Neutrophil (primary cell): ENCODE results near the gene TESMIN.

ENCODE experiments used
- H3K27ac ChIP-seq: fragments of 200-600 bp; sonication (generic); 2 replicates; pipeline ENCODE4 v1.5.1; 2016; ENCODE audit warnings: mild to moderate bottlenecking, moderate library complexity
- H3K27me3 ChIP-seq: fragments of 200-600 bp; sonication (generic); 2 replicates; pipeline ENCODE4 v1.6.0; 2016; ENCODE audit warnings: mild to moderate bottlenecking
- H3K36me3 ChIP-seq: fragments of 200-600 bp; sonication (generic); 2 replicates; pipeline ENCODE4 v1.5.1; 2017
- H3K4me1 ChIP-seq, 2 experiments: fragments of 200-600 bp in 1 of 2; sonication (generic) in 1 of 2; 1 replicate in 1 of 2; 2 replicates in 1 of 2; pipeline versions ENCODE4 v1.5.1 to v1.6.1; 2013 to 2016; ENCODE audit warnings: low read depth in 1 of 2, low read length in 1 of 2, mild to moderate bottlenecking in 1 of 2, moderate library complexity in 1 of 2; ENCODE audit not compliant: control insufficient read depth in 1 of 2, insufficient read depth in 1 of 2
- H3K4me3 ChIP-seq, 2 experiments: fragments of 200-600 bp in 1 of 2; sonication (generic) in 1 of 2; 1 replicate in 1 of 2; 2 replicates in 1 of 2; pipeline ENCODE4 v1.5.1; 2013 to 2016; ENCODE audit warnings: low read depth in 1 of 2, low read length in 1 of 2, mild to moderate bottlenecking in 1 of 2, moderate library complexity in 1 of 2
- H3K9me3 ChIP-seq: fragments of 200-600 bp; sonication (generic); 2 replicates; pipeline ENCODE4 v1.5.1; 2016
- TF ChIP-seq, protein P1 (sequence below): fragments of 200-600 bp; sonication (generic); IDR thresholded peaks from 2 replicates; pipeline ENCODE4 v1.5.1; 2016; ENCODE audit warnings: antibody characterized with exemption

The TESMIN gene

DNA sequence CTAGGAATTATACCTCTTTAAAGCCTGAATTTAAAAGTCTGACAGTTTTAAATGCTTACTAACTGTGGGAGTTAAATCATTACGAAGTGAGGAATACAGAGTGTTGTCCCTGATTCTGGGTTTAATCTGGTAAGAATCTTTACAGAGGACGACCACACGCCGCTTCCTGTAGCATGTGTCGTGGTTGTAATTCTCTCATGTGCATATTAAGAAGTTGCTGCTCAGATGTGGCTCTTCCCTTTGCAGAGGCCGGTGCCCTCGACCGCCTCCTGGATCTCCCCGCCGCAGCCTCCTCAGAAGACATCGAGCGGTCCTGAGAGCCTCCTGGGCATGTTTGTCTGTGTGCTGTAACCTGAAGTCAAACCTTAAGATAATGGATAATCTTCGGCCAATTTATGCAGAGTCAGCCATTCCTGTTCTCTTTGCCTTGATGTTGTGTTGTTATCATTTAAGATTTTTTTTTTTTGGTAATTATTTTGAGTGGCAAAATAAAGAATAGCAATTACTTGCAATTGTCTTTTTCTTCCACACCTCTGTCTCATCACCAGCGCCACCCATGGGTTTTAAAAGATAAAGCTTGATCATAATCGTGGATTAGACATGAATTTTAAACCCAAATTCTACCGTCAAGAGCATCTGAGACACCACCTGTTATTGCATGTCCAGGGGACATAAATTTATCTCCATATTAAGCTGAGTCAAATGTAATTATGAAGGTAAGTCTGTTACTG lies 60.5 kb downstream of the TESMIN start:
- TF ChIP-seq, protein P1, sequence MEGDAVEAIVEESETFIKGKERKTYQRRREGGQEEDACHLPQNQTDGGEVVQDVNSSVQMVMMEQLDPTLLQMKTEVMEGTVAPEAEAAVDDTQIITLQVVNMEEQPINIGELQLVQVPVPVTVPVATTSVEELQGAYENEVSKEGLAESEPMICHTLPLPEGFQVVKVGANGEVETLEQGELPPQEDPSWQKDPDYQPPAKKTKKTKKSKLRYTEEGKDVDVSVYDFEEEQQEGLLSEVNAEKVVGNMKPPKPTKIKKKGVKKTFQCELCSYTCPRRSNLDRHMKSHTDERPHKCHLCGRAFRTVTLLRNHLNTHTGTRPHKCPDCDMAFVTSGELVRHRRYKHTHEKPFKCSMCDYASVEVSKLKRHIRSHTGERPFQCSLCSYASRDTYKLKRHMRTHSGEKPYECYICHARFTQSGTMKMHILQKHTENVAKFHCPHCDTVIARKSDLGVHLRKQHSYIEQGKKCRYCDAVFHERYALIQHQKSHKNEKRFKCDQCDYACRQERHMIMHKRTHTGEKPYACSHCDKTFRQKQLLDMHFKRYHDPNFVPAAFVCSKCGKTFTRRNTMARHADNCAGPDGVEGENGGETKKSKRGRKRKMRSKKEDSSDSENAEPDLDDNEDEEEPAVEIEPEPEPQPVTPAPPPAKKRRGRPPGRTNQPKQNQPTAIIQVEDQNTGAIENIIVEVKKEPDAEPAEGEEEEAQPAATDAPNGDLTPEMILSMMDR = no peak
- H3K4me3 ChIP-seq = no peak overlapping the region
- H3K9me3 ChIP-seq = no peaks in the 10 kb centered on the region
- no peaks in the 10 kb centered on the region for H3K4me1 ChIP-seq
- peaks cover 63% of the 10 kb centered on the region for H3K27me3 ChIP-seq
- no peaks in the 10 kb centered on the region for H3K36me3 ChIP-seq
- no peak overlapping the region for H3K27ac ChIP-seq

DNA sequence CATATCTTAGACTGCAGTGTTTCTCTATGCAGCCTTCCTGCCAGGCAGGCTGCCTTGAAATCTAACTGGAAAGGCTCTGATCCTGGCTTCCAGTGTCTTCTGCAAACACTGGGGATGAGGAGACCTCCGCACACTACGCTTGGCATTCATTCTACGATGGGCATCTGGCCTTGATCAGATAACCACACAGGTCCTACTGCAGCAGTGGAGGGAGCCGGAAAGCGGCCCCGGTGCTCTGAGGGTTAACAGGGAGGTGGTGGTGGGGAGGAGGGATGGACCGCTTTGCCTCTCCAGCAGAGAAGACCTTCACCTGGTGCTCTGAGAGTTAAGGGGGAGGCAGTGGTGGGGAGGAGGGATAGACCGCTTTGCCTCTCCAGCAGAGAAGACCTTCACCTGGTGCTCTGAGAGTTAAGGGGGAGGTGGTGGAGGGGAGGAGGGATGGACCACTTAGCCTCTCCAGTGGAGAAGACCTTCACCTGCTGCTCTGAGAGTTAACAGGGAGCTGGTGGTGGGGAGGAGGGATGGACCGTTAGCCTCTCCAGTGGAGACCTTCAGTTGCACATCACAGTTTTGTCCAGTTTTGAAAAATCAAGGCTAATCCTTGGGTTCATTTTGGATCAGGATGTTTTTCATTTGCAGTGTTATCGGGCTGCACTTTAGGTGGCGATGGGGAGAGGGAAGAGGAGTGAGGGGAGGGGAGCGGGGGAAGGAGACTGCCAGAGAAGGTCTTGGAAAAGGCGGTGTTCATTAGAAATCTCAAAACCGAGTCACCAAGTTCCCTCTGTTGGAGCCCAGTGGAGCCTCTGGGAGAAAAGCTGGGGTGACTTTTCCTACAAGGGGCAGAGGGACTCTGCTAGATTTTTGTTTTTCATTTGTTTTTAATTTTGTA lies 61.3 kb downstream of the TESMIN start:
- peaks cover 67% of the 10 kb centered on the region for H3K27me3 ChIP-seq
- TF ChIP-seq, protein P1 = no peak
- no peaks in the 10 kb centered on the region for H3K36me3 ChIP-seq
- H3K4me3 ChIP-seq = no peak overlapping the region
- peaks cover 0 to 1% of the 10 kb centered on the region in 2 experiments for H3K4me1 ChIP-seq
- no peak overlapping the region for H3K27ac ChIP-seq
- no peaks in the 10 kb centered on the region for H3K9me3 ChIP-seq

DNA sequence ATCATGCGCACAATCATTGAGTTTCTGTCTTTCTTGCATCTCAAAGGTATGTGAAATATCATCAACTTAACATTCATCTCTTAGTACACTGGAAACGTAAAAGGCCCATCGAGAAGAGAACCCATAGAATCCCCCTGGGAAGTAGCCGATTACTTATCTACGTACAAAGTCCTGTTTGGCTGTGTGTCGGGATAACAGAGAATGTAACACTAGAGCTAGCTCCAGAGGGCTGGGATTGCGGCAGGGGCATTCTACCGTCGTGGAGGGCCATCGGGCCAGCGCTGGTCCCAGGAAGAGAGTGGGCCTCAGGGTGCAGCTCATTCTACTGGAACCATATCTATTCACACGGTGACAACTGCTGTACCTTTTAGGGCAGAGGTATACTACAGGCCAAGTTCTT lies 62.4 kb downstream of the TESMIN start:
- H3K27ac ChIP-seq = no peak overlapping the region
- no peaks in the 10 kb centered on the region for H3K36me3 ChIP-seq
- H3K9me3 ChIP-seq = no peaks in the 10 kb centered on the region
- no peak overlapping the region for H3K4me3 ChIP-seq
- TF ChIP-seq, protein P1 = no peak
- peaks cover 78% of the 10 kb centered on the region for H3K27me3 ChIP-seq
- peaks cover 0 to 11% of the 10 kb centered on the region in 2 experiments for H3K4me1 ChIP-seq

DNA sequence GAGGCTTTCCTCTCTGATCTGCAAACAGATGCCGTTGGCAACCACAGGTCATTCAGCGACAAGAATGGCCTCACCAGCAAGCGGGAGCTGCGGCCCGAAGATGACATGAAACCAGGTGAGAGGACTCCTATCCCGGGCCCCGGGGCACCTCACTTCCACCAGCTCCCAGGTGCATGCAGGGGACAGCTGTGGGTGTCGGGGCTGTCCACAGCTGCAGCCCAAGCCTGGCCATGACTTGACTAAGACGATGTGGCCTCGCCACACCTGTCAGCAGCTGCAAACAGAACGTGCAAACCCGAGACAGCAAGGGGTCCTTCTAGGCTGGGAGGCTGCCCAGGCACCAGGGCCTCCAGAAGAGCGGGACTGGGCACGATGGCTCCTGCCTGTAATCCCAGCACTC lies 63.3 kb downstream of the TESMIN start:
- peaks cover 87% of the 10 kb centered on the region for H3K27me3 ChIP-seq

DNA sequence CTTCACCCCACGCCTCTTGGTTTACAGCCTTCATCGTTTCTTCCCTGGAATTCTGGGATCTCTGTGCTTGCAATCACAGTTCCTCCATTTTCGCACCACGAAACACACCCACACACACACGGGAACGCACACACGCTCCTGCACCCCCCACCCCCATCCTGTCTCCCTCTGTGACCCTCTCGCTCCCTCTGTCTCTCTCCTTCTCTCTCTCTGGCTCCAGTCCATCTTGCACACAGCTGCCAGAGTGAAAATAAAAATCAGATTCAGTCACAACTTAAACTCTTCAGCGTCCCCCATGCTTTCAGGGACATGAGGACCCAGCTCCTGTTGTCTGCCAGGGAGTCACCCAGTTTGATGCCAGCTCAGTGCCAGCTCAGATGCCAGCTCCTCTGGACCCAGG lies 64.0 kb downstream of the TESMIN start:
- peaks cover 0 to 11% of the 10 kb centered on the region in 2 experiments for H3K4me1 ChIP-seq
- no peaks in the 10 kb centered on the region for H3K9me3 ChIP-seq
- H3K27ac ChIP-seq = no peak overlapping the region
- peaks cover 94% of the 10 kb centered on the region for H3K27me3 ChIP-seq
- TF ChIP-seq, protein P1 = no peak
- H3K4me3 ChIP-seq = no peak overlapping the region
- H3K36me3 ChIP-seq = no peaks in the 10 kb centered on the region

More for the DNA sequence above, 63.3 kb downstream of the TESMIN start:
- Histone ChIP-seq H3K9me3 (no peaks in the 10 kb centered on the region), H3K4me1 (peaks cover 0 to 11% of the 10 kb centered on the region in 2 experiments), H3K36me3 (no peaks in the 10 kb centered on the region), H3K27ac (no peak overlapping the region), H3K4me3 (no peak overlapping the region)
- TF ChIP-seq, protein P1 = no peak
